K562 (cell line): ENCODE data around the gene PEX11A. TPM values are rescaled to one million over a fixed set of nuclear protein-coding genes. Genes with fewer than 3 reads are reported as not detected.

Experiments used
- ATAC-seq: fragments of 200-7000 bp; cut with Tn5 transposase; 3 replicates; pipeline ENCODE4 v1.9.1; 2020; ENCODE audit warnings: moderate library complexity
- BruUV-seq: library from RNA; stranded (reverse); fragments of 400-500 nt; replicated peaks from 2 replicates; lab custom pipeline; 2021; lab: Mats Ljungman, UMichigan
- CTCF ChIA-PET: fragments of 300-600 bp; formaldehyde crosslinking; extraction: SDS; loops from one replicate; lab custom pipeline; 2021; ENCODE audit warnings: low intra/inter-chr PET ratio; lab: Yijun Ruan, JAX
- POLR2A ChIA-PET: fragments of 300-600, 350-650 bp; sonication (Branson Sonifier 250); formaldehyde crosslinking; extraction: SDS; loops from one replicate; lab custom pipeline; 2021; ENCODE audit warnings: antibody characterized with exemption, inconsistent platforms; lab: Yijun Ruan, JAX
- DNase-seq, 4 experiments: peaks; one replicate each; pipeline versions ENCODE4 v3.0.0 to v3.0.0-alpha.2; 2011 to 2018; ENCODE audit warnings: low spot score in 3 of 4, mixed read lengths in 3 of 4; ENCODE audit errors: extremely low read depth in 1 of 4
- FAIRE-seq: peaks from 2 replicates; lab custom pipeline; 2011; peaks lifted over from hg19 to GRCh38; lab: Jason Lieb, UNC
- H2AFZ ChIP-seq: 2 replicates; pipeline ENCODE4 v1.6.0; 2011; ENCODE audit warnings: low read depth, low read length, control low read depth, inconsistent platforms
- H3K27ac ChIP-seq: fragments of 200-600 bp; 3 replicates; pipeline ENCODE4 v1.8.0; 2011; ENCODE audit warnings: low read depth, mild to moderate bottlenecking, control low read depth, inconsistent platforms, low read length, moderate library complexity, mixed read lengths; ENCODE audit errors: extremely low read depth
- H3K27me3 ChIP-seq, 2 experiments: fragments of 300-600 bp in 1 of 2; 2 replicates in 1 of 2; 3 replicates in 1 of 2; pipeline versions ENCODE4 v1.6.0 to v1.8.0; 2011; ENCODE audit warnings: inconsistent platforms in 2 of 2, low read length in 2 of 2, mild to moderate bottlenecking in 1 of 2, mixed read lengths in 1 of 2, moderate library complexity in 1 of 2; ENCODE audit not compliant: control insufficient read depth in 2 of 2, insufficient read depth in 2 of 2
- H3K36me3 ChIP-seq: fragments of 300-600 bp; 3 replicates; pipeline ENCODE4 v1.8.0; 2011; ENCODE audit warnings: mild to moderate bottlenecking, low read length, inconsistent platforms; ENCODE audit not compliant: control insufficient read depth, insufficient read depth
- H3K4me1 ChIP-seq, 2 experiments: fragments of 200-600 bp in 1 of 2; replicated peaks in 1 of 2; 2 replicates in 1 of 2; 3 replicates in 1 of 2; pipeline versions ENCODE4 v1.5.1 to v1.8.0; 2011; ENCODE audit warnings: inconsistent platforms in 2 of 2, low read length in 2 of 2, mild to moderate bottlenecking in 1 of 2, mixed read lengths in 1 of 2, moderate library complexity in 1 of 2; ENCODE audit not compliant: control insufficient read depth in 2 of 2, insufficient read depth in 2 of 2
- H3K4me2 ChIP-seq: 2 replicates; pipeline ENCODE4 v1.6.1; 2011; ENCODE audit warnings: low read length, control low read depth, inconsistent platforms, mixed read lengths; ENCODE audit not compliant: insufficient read depth
- H3K4me3 ChIP-seq: fragments of 200-600 bp; sonication (generic), shearing (Covaris generic); 2 replicates; pipeline ENCODE4 v1.5.1; 2016; ENCODE audit warnings: control low read depth, inconsistent platforms
- H3K79me2 ChIP-seq: fragments of 200-600 bp; 3 replicates; pipeline ENCODE4 v1.8.0; 2011; ENCODE audit warnings: low read length, inconsistent platforms; ENCODE audit not compliant: control insufficient read depth, insufficient read depth
- H3K9ac ChIP-seq, 2 experiments: 2 replicates each; pipeline versions ENCODE4 v1.6.0 to v1.6.1; 2011; ENCODE audit warnings: low read depth in 2 of 2, low read length in 2 of 2, control low read depth in 1 of 2, inconsistent platforms in 1 of 2, mild to moderate bottlenecking in 1 of 2, mixed read lengths in 1 of 2; ENCODE audit not compliant: insufficient read depth in 1 of 2
- H3K9me1 ChIP-seq: one replicate; pipeline ENCODE4 v1.6.0; 2011; ENCODE audit warnings: inconsistent platforms, mild to moderate bottlenecking, low read length, moderate library complexity; ENCODE audit not compliant: control insufficient read depth, insufficient read depth
- H3K9me3 ChIP-seq: replicated peaks from 2 replicates; pipeline ENCODE4 v1.5.1; 2011; ENCODE audit warnings: low read depth, low read length, inconsistent platforms; ENCODE audit not compliant: control insufficient read depth, insufficient read depth
- H4K20me1 ChIP-seq: replicated peaks from 2 replicates; pipeline ENCODE4 v1.6.1; 2011; ENCODE audit warnings: low read length, inconsistent platforms, mixed read lengths; ENCODE audit not compliant: control insufficient read depth, insufficient read depth
- DACH1 ChIP-seq: fragments of 450-650 bp; IDR thresholded peaks from 2 replicates; pipeline ENCODE4 v1.6.1; 2018; ENCODE audit not compliant: partially characterized antibody
- FOXK1 ChIP-seq: sonication (generic); formaldehyde crosslinking; IDR thresholded peaks from 2 replicates; pipeline ENCODE4 v1.8.0; 2022; ENCODE audit warnings: missing genetic modification reagents, mild to moderate bottlenecking, borderline replicate concordance
- KDM1A ChIP-seq, 2 experiments: fragments of 450-650 bp; IDR thresholded peaks; 2 replicates each; pipeline ENCODE4 v1.6.1; 2016; ENCODE audit warnings: mild to moderate bottlenecking in 2 of 2
- MCM7 ChIP-seq, 2 experiments: fragments of 450-650 bp; IDR thresholded peaks; 2 replicates each; pipeline ENCODE4 v1.6.1; 2016 to 2018
- TFAM ChIP-seq: fragments of 250-450 bp; sonication (Bioruptor Pico); conservative IDR thresholded peaks from 2 replicates; pipeline ENCODE4 v1.5.0; 2021; ENCODE audit warnings: mild to moderate bottlenecking, moderate library complexity
- ZFP30 ChIP-seq: fragments of 250-450 bp; sonication (Bioruptor Pico); IDR thresholded peaks from 2 replicates; pipeline ENCODE4 v1.8.0; 2022; ENCODE audit warnings: moderate library complexity, mild to moderate bottlenecking, inconsistent platforms, borderline replicate concordance
- WGBS: fragments of 100-300 bp; shearing (Covaris generic); methylation state at CpG from one replicate; pipeline ENCODE4 v1.1.6; 2016; ENCODE audit warnings: low coverage, mixed read lengths; ENCODE audit not compliant: insufficient coverage; ENCODE audit errors: missing lambda C conversion rate; 5-methylcytosine and 5-hydroxymethylcytosine counted together
- in situ Hi-C: fragments of 300-500 bp; cut with MboI; formaldehyde crosslinking; loops from 4 replicates; pipeline ENCODE4 v1.15.0; 2018; ENCODE audit warnings: inconsistent platforms, mixed read lengths
- intact Hi-C: fragments of 100-400 bp; cut with micrococcal nuclease; formaldehyde crosslinking; loops from 2 replicates; pipeline ENCODE4 v1.14.2; 2022
- polyA plus RNA-seq, 8 experiments: library from polyadenylated mRNA; depleted of rRNA in 4 of 8; stranded (reverse) in 5 of 8; unstranded in 3 of 8; fragments of >200 nt; fragmentation: Nextera tagmentation in 2 of 8; fragmentation: Illumina TruSeq in 1 of 8; extraction: Ambion mirVana in 2 of 8; extraction: Trizol in 1 of 8; gene quantifications; 2 replicates each; pipeline versions ENCODE4 v1.2.1 to v1.2.3, GENCODE V29; 2011 to 2014; ENCODE audit warnings: inconsistent platforms in 1 of 8, missing spikeins in 1 of 8
- total RNA-seq, 7 experiments: library from RNA; depleted of rRNA in 6 of 7; stranded (reverse); fragments of >200 nt in 6 of 7; fragmentation: Illumina TruSeq in 2 of 7; extraction: Trizol in 2 of 7; gene quantifications; 2 replicates each; pipeline versions ENCODE4 v1.2.1 to v1.2.3, GENCODE V29; 2011 to 2021; ENCODE audit warnings: low replicate concordance in 1 of 7
- TF ChIP-seq, protein P1 (sequence below), 2 experiments: fragments of 450-650 bp; IDR thresholded peaks; 2 replicates each; pipeline ENCODE4 v1.6.1; 2016; ENCODE audit warnings: mild to moderate bottlenecking in 2 of 2, borderline replicate concordance in 1 of 2, low read depth in 1 of 2, moderate library complexity in 1 of 2
- TF ChIP-seq, protein P2 (sequence below), 2 experiments: fragments of 450-650 bp; conservative IDR thresholded peaks; 2 replicates each; pipeline ENCODE4 v1.6.1; 2017; ENCODE audit warnings: mild to moderate bottlenecking in 2 of 2, moderate library complexity in 2 of 2
- TF ChIP-seq, protein P3 (sequence below): fragments of 250-450 bp; sonication (Bioruptor Pico); IDR thresholded peaks from 2 replicates; pipeline ENCODE4 v1.5.0; 2020; ENCODE audit warnings: mild to moderate bottlenecking

Gene PEX11A
- total and polyA plus RNA-seq, 9 of the 15 experiments (the other 6 are each of a cell fraction or from before 2014, with no cell fraction given): not detected

DNA sequence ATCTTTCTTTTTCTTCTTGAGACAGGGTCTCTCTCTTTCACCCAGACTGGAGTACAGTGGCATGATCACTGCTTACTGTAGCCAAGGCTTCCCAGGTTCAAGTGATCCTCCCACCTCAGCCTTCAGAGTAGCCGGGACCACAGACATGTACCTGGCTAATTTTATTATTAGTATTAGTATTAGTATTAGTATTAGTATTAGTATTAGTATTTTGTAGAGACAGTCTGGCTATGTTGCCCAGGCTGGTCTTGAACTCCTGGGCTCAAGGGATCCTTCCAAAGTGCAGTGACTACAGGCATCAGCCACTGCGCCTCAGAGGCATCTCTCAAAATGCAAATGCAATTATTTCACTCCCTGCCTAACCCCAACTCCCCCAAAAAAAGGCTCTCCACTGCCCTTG lies 37.0 kb downstream of the PEX11A start:
- TF ChIP-seq, protein P1, sequence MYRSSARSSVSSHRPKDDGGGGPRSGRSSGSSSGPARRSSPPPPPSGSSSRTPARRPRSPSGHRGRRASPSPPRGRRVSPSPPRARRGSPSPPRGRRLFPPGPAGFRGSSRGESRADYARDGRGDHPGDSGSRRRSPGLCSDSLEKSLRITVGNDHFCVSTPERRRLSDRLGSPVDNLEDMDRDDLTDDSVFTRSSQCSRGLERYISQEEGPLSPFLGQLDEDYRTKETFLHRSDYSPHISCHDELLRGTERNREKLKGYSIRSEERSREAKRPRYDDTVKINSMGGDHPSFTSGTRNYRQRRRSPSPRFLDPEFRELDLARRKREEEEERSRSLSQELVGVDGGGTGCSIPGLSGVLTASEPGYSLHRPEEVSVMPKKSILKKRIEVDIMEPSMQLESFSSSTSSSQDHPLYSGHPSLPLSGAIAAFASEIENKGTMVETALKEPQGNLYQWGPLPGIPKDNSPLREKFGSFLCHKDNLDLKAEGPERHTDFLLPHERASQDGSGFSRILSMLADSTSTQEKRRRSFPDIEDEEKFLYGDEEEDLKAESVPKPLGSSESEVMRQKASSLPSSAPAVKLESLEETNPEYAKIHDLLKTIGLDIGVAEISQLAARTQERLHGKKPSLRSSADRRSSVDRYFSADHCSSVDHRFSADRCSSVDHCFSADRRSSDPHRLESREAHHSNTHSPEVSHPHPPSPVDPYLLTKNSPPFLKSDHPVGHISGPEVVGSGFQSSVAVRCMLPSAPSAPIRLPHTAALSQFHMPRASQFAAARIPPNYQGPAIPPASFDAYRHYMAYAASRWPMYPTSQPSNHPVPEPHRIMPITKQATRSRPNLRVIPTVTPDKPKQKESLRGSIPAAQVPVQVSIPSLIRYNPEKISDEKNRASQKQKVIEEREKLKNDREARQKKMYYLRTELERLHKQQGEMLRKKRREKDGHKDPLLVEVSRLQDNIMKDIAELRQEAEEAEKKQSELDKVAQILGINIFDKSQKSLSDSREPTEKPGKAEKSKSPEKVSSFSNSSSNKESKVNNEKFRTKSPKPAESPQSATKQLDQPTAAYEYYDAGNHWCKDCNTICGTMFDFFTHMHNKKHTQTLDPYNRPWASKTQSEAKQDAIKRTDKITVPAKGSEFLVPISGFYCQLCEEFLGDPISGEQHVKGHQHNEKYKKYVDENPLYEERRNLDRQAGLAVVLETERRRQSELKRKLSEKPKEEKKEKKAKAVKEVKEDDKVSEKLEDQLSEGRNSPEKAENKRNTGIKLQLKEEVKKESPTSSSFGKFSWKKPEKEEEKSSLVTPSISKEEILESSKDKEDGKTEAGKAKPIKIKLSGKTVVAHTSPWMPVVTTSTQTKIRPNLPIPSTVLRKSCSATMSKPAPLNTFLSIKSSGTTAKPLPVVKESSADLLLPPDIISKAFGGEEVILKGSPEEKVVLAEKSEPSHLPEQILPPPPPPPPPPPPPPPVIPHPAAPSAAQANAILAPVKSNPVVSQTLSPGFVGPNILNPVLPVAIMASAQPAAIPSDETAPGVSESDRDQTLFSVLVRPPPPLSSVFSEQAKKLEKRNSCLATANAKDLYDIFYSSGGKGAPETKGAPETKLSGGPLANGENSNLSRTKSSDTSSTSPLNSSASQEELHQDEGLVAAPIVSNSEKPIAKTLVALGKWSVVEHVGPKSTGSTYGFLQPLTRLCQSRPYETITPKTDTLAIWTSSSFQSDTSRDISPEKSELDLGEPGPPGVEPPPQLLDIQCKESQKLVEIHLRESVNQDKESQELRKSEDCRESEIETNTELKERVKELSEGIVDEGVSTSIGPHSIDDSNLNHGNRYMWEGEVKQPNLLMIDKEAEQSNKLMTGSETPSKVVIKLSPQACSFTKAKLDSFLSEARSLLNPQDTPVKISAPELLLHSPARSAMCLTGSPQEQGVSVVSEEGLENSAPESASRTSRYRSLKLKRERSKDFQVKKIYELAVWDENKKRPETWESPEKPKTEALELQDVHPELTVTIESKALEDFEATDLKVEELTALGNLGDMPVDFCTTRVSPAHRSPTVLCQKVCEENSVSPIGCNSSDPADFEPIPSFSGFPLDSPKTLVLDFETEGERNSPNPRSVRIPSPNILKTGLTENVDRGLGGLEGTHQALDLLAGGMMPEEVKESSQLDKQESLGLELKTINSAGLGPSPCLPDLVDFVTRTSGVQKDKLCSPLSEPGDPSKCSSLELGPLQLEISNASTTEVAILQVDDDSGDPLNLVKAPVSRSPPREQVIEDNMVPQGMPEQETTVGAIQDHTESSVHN (IDR thresholded peaks at IDR 0.05; ENCODE audit: borderline replicate concordance in 1 of 2, low read depth in 1 of 2): no peak
- TF ChIP-seq TFAM (CRISPR knock-in tag) (no peak), DACH1 (peak; percentile 98), ZFP30 (CRISPR knock-in tag) (no peak), KDM1A (IDR thresholded peaks at IDR 0.05) (no peak), FOXK1 (CRISPR knock-in tag) (0 out of 2 replicates have a peak, but pooled peaks have one; percentile 64), MCM7 (IDR thresholded peaks at IDR 0.05) (peak in 1 of 2 experiments; percentile 91; a peak in 1 of 4 replicates)
- TF ChIP-seq, protein P2, sequence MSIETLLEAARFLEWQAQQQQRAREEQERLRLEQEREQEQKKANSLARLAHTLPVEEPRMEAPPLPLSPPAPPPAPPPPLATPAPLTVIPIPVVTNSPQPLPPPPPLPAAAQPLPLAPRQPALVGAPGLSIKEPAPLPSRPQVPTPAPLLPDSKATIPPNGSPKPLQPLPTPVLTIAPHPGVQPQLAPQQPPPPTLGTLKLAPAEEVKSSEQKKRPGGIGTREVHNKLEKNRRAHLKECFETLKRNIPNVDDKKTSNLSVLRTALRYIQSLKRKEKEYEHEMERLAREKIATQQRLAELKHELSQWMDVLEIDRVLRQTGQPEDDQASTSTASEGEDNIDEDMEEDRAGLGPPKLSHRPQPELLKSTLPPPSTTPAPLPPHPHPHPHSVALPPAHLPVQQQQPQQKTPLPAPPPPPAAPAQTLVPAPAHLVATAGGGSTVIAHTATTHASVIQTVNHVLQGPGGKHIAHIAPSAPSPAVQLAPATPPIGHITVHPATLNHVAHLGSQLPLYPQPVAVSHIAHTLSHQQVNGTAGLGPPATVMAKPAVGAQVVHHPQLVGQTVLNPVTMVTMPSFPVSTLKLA (conservative IDR thresholded peaks at IDR 0.05): no peak
- TF ChIP-seq, protein P3, sequence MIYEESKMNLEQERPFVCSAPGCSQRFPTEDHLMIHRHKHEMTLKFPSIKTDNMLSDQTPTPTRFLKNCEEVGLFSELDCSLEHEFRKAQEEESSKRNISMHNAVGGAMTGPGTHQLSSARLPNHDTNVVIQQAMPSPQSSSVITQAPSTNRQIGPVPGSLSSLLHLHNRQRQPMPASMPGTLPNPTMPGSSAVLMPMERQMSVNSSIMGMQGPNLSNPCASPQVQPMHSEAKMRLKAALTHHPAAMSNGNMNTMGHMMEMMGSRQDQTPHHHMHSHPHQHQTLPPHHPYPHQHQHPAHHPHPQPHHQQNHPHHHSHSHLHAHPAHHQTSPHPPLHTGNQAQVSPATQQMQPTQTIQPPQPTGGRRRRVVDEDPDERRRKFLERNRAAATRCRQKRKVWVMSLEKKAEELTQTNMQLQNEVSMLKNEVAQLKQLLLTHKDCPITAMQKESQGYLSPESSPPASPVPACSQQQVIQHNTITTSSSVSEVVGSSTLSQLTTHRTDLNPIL: no peak
- no peaks in the 10 kb centered on the region for H3K79me2 ChIP-seq
- FAIRE-seq: no peak
- no peak overlapping the region for H3K27ac ChIP-seq
- ChIA-PET POLR2A (no interaction called here), CTCF (no interaction called here)
- WGBS: 65% methylated on average over 2 of the region's 2 CpGs
- no peak overlapping the region for H3K4me2 ChIP-seq
- H3K27me3 ChIP-seq: peaks cover 7 to 35% of the 10 kb centered on the region in 2 experiments; a peak in 3 of 5 replicates
- H3K4me3 ChIP-seq: no peak overlapping the region
- no peaks in the 10 kb centered on the region for H4K20me1 ChIP-seq
- H3K9ac ChIP-seq: no peak overlapping the region
- in situ Hi-C loops (no loop called here), intact Hi-C loops (no loop called here)
- no peaks in the 10 kb centered on the region for H3K36me3 ChIP-seq
- no peak for ATAC-seq
- DNase-seq: no peak
- peaks cover 0 to 22% of the 10 kb centered on the region in 2 experiments; a peak in 4 of 5 replicates for H3K4me1 ChIP-seq
- no TSS peak for BruUV-seq
- H2AFZ ChIP-seq: no peak overlapping the region
- H3K9me3 ChIP-seq: no peaks in the 10 kb centered on the region
- no peaks in the 10 kb centered on the region for H3K9me1 ChIP-seq
